GM12875 (cell line): ENCODE results near the gene PLXNA2.
A peak's percentile ranks its signal among the peaks of the same experiment; 100 is the strongest.

Source experiments
- H3K4me3 ChIP-seq: one replicate; pipeline ENCODE4 v1.5.1; 2011; ENCODE audit warnings: low read depth, low read length, control low read depth
- TF ChIP-seq, protein P1 (sequence below): IDR thresholded peaks from 2 replicates; pipeline ENCODE4 v1.5.1; 2011; ENCODE audit warnings: low read depth, mild to moderate bottlenecking, control low read depth, inconsistent platforms, low read length, moderate library complexity, borderline replicate concordance; ENCODE audit not compliant: insufficient read depth

Gene PLXNA2

DNA sequence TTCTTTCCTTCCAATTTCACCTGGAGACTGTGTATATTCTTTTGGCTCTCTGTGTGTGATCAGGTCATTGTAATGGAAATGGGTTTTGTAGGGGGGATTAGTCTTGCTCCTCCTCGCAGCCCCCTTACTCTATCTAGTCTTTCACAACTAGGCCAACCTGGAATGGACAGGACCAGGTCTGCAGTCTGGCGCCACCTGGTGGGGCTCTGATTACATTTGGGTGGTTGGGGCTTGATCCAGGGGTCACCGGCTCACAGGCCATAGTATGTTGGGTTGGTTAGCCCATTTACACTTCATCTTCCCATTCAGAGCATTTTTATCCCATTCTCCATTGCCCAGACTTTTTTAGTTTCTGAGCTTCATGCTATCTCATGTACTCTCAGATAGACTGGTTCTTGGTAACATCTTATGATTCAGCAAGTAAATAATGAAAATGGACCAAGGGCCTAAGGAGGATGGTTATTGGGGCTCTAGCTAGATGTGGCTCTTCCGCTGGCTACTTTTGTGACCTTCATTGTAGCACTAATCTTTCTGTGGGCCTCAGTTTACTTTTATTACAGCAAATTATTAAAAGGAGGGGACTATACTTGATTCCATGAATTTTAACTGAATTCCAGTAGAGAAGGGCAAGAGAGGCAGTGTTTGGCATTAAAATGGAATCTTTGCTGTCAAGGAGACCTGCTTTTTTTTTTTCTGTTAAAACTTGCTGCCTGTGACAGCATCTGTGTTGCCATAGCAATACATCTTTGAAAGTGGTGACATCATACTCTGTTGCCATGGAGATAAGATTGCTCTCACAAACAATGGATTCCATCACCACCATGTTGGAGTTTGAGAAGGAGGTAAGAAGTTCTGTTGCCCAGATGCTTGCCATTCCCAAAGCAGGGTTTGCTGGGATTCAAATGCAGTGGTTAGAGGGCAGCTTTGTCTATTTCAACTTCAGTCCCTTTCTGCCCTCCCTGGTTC, 150.1 kb downstream of the PLXNA2 start:
- H3K4me3 ChIP-seq, result no peak overlapping the region
- TF ChIP-seq, protein P1, sequence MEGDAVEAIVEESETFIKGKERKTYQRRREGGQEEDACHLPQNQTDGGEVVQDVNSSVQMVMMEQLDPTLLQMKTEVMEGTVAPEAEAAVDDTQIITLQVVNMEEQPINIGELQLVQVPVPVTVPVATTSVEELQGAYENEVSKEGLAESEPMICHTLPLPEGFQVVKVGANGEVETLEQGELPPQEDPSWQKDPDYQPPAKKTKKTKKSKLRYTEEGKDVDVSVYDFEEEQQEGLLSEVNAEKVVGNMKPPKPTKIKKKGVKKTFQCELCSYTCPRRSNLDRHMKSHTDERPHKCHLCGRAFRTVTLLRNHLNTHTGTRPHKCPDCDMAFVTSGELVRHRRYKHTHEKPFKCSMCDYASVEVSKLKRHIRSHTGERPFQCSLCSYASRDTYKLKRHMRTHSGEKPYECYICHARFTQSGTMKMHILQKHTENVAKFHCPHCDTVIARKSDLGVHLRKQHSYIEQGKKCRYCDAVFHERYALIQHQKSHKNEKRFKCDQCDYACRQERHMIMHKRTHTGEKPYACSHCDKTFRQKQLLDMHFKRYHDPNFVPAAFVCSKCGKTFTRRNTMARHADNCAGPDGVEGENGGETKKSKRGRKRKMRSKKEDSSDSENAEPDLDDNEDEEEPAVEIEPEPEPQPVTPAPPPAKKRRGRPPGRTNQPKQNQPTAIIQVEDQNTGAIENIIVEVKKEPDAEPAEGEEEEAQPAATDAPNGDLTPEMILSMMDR, result peak; percentile 91

GRCh38 chr1:208093046-208093445, 151.1 kb downstream of the PLXNA2 start:
- TF ChIP-seq, protein P1, result no peak
- H3K4me3 ChIP-seq, result no peak overlapping the region

DNA sequence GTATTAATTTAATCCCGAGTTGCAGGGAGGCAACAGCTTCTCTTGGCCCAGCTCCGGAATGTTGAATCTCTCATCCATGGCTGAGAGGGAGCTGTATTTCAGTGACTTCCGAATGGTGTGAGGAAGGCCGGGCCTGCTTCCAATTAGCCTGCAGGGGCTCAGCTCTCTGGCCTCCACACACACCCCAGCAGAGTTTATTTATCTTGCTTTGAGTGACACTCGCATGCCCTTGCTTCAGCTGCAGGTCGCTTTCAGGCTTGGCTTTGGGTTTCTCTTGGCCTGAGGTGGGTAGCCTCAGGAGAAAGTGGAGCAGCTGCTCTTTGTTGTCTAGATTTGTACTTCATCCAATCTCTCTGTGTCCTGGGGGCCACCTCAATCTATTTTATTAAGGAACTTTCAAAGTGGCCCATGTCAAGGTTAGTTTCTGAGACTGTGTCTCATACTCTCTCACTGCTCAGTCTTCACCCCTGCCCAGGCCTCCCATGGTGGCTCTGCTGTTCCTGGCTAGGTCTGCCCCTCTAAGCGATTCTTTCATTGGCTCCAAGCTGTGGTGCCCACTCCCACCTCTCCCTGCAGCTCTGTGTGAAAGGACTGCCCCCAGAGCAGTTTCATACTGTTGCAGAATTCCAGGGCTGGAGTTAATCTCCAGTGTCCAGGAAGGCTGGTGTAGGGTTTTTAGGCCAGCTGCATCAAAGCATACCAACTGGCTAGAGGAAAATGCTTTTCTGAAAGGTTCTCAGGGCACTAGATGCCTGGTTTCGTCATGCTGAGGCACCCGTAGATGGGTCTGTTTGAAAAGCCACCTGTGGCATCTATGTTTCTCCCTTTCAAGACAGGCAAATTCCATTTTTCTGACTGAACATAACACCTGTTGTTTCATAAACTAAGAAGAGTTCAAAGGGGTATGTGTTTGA, 153.5 kb downstream of the PLXNA2 start:
- no peak overlapping the region for H3K4me3 ChIP-seq
- TF ChIP-seq, protein P1, result no peak

GRCh38 chr1:208089761-208090370, 154.3 kb downstream of the PLXNA2 start:
- TF ChIP-seq, protein P1, result no peak

GRCh38 chr1:208089149-208089548, 155.0 kb downstream of the PLXNA2 start:
- H3K4me3 ChIP-seq, result no peak overlapping the region
- TF ChIP-seq, protein P1, result no peak

More at GRCh38 chr1:208089761-208090370, 154.3 kb downstream of the PLXNA2 start:
- no peak overlapping the region for H3K4me3 ChIP-seq

GRCh38 chr1:208088319-208088718, 155.9 kb downstream of the PLXNA2 start:
- TF ChIP-seq, protein P1, result no peak

More at GRCh38 chr1:208088319-208088718, 155.9 kb downstream of the PLXNA2 start:
- H3K4me3 ChIP-seq, result no peak overlapping the region
